Right lobe of liver (tissue), 6 donors: Measurements from ENCODE around the gene HDAC6. TPM values are rescaled to one million over a fixed set of nuclear protein-coding genes. Genes with fewer than 3 reads are reported as not detected.

ENCODE experiments used
- ATAC-seq, 4 donors: fragments of 200-7000 bp; cut with Tn5 transposase; one replicate each; pipeline ENCODE4 v1.9.1; 2020; ENCODE audit warnings: mild to moderate bottlenecking in 4 of 4, moderate library complexity in 4 of 4
- DNase-seq, 3 donors: peaks; one replicate each; pipeline ENCODE4 v3.0.0-alpha.2; 2020
- H3K27ac ChIP-seq, 3 donors: fragments of 200-600 bp; one replicate each; pipeline ENCODE4 v1.8.0; 2022
- H3K27me3 ChIP-seq, 2 donors: fragments of 200-600 bp; one replicate each; pipeline ENCODE4 v1.8.0; 2022
- H3K36me3 ChIP-seq, 4 donors: fragments of 200-600 bp; sonication (generic) in 1 of 4; one replicate each; pipeline versions ENCODE4 v1.5.1 to v1.8.0; 2017 to 2022; ENCODE audit warnings: control low read depth in 1 of 4
- H3K4me1 ChIP-seq, 4 donors: fragments of 200-600 bp; sonication (generic) in 1 of 4; one replicate each; pipeline versions ENCODE4 v1.5.1 to v1.8.0; 2017 to 2022; ENCODE audit warnings: control low read depth in 1 of 4
- H3K4me3 ChIP-seq, 3 donors: fragments of 200-600 bp; one replicate each; pipeline ENCODE4 v1.8.0; 2022
- H3K9me3 ChIP-seq, 4 donors: fragments of 200-600 bp; sonication (generic) in 1 of 4; one replicate each; pipeline versions ENCODE4 v1.5.1 to v1.8.0; 2017 to 2022; ENCODE audit warnings: control low read depth in 1 of 4
- POLR2A ChIP-seq: fragments of 450-650 bp; IDR thresholded peaks from one replicate; pipeline ENCODE4 v1.6.1; 2017; ENCODE audit warnings: antibody characterized with exemption, mild to moderate bottlenecking
- whole genome bisulfite sequencing: methylation state at CpG from one replicate; pipeline ENCODE4 v1.1.6; 2018; ENCODE audit warnings: low coverage, low lambda C conversion rate; ENCODE audit not compliant: insufficient coverage; ENCODE audit errors: missing lambda C conversion rate; 5-methylcytosine and 5-hydroxymethylcytosine counted together
- intact Hi-C, 2 donors: fragments of 100-400 bp; cut with DNase I; formaldehyde crosslinking; loops; one replicate each; pipeline versions ENCODE4 v1.11.2 to v1.14.1; 2022
- total RNA-seq, 6 experiments: library from RNA; depleted of rRNA in 2 of 6; stranded (reverse); fragments of >200 nt in 2 of 6; fragmentation: NEBNext Ultra II Directional in 3 of 6; extraction: Animal tissue kit (Norgen Biotek cat#: 25700) in 3 of 6; gene quantifications; one replicate each; pipeline versions ENCODE4 v1.1.0 to v1.2.4, GENCODE V29; 2016 to 2023
- TF ChIP-seq, protein P1 (sequence below), 4 donors: fragments of 200-600 bp in 3 of 4; fragments of 450-650 bp in 1 of 4; IDR thresholded peaks; one replicate each; pipeline versions ENCODE4 v1.5.1 to v1.8.0; 2016 to 2022; ENCODE audit warnings: antibody characterized with exemption in 4 of 4, mild to moderate bottlenecking in 2 of 4
- donor health status: DM: no; HTN: yes; CAD: no.
- donor health status: DM: no; HTN: no; CAD: no.
- donor health status: DM: no; HTN: no; CAD: no.
- donor health status: DM: no; HTN: yes; CAD: no.
- donor health status: DM: no; HTN: yes; CAD: no.

Gene HDAC6
- total RNA-seq, 6 experiments from 2014 or later: 84.4 to 173 (median 136) TPM

DNA sequence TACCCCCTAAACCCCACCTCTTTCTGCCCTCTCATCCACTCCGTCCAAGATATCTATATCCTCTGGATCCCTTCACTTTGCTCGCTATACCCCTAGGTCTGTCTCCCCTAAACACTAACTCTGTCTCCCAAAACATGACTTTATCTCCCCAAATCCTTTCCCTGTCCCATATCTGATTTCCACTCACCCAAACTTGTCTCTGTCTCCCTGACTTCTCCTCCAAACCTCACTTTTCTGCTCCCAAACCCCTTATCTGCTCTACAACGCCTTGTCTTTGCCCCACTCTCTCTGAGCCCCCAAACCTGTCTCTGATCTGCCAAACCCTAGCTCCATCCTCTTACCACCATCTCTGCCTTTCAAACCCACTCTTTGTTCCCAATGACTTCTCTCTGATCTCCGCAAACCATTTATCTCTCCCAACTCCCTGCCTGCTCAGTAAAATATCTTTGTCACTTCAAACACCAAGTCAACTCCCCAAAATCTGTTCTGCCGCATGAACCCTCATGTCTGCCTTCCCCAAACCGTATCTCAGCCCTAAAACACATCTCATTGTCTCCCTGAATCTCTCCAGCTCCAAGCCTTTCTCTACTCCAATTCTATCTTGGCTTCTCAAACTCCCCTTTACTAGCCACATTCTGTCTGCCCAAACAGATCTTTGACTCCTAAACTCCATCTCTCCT is 14.9 kb upstream of the HDAC6 start:
- no peak for TF ChIP-seq POLR2A
- TF ChIP-seq, protein P1, sequence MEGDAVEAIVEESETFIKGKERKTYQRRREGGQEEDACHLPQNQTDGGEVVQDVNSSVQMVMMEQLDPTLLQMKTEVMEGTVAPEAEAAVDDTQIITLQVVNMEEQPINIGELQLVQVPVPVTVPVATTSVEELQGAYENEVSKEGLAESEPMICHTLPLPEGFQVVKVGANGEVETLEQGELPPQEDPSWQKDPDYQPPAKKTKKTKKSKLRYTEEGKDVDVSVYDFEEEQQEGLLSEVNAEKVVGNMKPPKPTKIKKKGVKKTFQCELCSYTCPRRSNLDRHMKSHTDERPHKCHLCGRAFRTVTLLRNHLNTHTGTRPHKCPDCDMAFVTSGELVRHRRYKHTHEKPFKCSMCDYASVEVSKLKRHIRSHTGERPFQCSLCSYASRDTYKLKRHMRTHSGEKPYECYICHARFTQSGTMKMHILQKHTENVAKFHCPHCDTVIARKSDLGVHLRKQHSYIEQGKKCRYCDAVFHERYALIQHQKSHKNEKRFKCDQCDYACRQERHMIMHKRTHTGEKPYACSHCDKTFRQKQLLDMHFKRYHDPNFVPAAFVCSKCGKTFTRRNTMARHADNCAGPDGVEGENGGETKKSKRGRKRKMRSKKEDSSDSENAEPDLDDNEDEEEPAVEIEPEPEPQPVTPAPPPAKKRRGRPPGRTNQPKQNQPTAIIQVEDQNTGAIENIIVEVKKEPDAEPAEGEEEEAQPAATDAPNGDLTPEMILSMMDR (IDR thresholded peaks at IDR 0.05): no peak
- H3K27me3 ChIP-seq: no peaks in the 10 kb centered on the region

DNA sequence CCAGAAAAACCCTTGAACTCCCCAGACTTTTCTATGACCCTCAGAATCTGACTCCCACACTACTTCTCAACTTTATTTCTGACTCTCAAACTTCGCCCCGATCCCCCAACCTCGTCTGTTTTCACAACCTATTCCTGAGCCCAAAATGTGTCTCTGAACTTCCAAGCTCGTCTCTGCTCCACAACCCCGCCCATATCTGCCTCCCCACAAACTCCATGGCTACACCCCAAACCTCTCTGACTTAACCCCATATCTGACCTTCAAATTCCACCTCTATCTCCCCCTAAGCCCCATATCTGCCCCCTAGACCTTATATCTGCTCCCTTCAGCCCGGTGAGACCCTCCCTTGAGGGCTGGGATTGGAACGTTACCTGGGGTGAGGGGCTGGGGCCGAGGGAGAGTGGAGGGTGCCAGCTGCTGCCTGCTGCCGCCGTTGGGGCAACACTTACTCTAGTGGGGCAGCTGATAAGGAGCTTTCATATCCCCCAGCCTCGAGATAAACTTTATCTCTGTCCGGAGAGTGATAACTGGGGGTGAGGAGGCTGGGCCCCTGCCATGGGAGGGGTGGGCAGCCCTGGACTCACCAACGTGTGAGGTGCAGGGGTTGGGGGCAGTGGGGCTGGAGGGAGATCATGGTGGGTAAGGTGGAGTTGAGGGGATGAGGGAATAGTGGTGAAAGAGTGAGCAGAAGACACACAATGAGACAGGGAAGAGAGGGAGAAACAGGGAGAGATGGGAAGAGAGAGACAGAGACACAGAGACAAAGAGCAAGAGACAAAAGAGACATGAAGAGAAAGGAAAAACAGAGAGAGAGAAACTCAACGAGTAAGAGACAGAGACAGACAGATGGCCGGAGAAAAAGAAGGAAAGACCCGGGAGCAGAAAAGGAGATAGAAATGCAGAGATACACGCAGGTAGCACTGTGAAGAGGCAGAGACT is 14.1 kb upstream of the HDAC6 start:
- H3K4me3 ChIP-seq: no peak overlapping the region
- H3K27me3 ChIP-seq: no peaks in the 10 kb centered on the region
- no peaks in the 10 kb centered on the region for H3K4me1 ChIP-seq
- no peak for TF ChIP-seq POLR2A
- TF ChIP-seq, protein P1 (IDR thresholded peaks at IDR 0.05): no peak
- H3K27ac ChIP-seq: no peak overlapping the region
- WGBS: 45% methylated on average over 17 of the region's 17 CpGs
- intact Hi-C loops: no loop called here
- no peaks in the 10 kb centered on the region for H3K9me3 ChIP-seq
- H3K36me3 ChIP-seq: no peaks in the 10 kb centered on the region
- no peak for DNase-seq
- no peak for ATAC-seq

More for the DNA sequence above, 14.9 kb upstream of the HDAC6 start:
- H3K4me1 ChIP-seq: no peaks in the 10 kb centered on the region
- DNase-seq (no peak), ATAC-seq (no peak)
- intact Hi-C loops: no loop called here
- H3K27ac ChIP-seq: no peak overlapping the region
- no peaks in the 10 kb centered on the region for H3K36me3 ChIP-seq
- no peak overlapping the region for H3K4me3 ChIP-seq
- whole genome bisulfite sequencing: 42% methylated on average over 6 of the region's 6 CpGs
- H3K9me3 ChIP-seq: no peaks in the 10 kb centered on the region

DNA sequence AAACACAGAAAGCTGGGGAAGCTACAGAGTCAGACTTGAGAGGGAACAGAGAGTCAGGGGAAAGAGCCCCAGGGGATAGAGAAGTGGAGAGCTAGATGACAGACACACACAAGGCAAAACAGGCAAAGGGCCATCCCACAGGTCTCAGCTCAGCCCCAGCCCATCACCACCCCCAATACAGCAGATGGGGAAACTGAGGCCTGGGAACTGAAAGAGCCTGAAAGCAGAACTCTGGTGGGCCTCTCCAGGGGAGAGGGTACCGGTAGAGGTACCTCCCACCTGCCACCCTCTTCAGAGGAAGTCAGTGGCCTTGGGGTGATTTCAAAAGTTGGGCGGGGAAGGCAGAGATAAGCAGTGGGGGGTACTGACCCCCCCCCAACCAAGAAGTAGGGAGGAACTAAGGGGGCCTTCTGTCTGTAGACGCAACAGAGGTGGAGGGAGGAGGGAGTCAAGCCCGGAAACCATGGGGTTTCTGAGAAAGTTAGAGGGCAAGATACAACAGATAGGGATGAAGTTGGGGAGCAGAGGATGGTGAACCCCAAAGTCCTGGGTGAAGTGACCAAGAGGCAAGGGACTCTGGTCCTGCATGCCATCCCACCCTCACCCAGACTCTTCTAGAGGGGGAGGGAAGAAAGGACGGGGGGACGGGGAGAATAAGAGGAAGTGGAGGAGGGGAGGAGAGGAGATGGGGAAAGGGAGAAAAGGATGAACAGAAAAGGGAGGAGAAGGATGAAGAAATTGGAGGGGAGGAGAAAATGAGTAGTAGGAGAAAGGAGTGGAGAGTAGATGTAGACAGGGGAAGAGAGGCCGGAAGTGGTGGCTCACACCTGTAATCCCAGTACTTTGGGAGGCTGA is 12.3 kb upstream of the HDAC6 start:
- ATAC-seq: no peak
- TF ChIP-seq, protein P1 (IDR thresholded peaks at IDR 0.05): no peak
- TF ChIP-seq POLR2A: no peak
- Histone ChIP-seq H3K9me3 (no peaks in the 10 kb centered on the region), H3K27me3 (no peaks in the 10 kb centered on the region), H3K4me1 (no peaks in the 10 kb centered on the region), H3K27ac (no peak overlapping the region), H3K4me3 (no peak overlapping the region), H3K36me3 (no peaks in the 10 kb centered on the region)
- intact Hi-C loops: no loop called here
- 56% methylated on average over 7 of the region's 7 CpGs for WGBS
- DNase-seq: no peak

DNA sequence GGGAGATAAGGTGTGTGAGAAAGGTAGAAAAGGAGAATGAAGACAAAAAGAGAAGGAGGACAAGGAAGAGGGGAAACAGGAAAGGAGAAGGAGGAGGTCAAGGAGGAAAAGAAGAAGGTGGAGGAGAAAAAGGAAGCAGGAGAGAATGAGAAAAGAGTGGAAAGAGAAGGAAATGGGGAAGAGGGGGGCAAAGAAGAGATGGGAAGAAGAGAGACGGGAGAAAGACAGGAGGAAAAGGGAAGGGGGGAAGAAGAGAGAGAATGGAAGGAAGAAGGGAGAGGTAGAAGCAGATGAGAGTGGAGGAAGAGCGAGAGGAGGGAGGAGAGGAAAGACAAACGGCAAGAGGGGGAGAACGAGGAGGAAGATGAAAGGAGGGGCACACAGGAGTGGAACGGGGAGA is 11.4 kb upstream of the HDAC6 start:
- DNase-seq (no peak), ATAC-seq (no peak)
- Histone ChIP-seq H3K9me3 (no peaks in the 10 kb centered on the region), H3K27ac (no peak overlapping the region), H3K4me3 (no peak overlapping the region), H3K27me3 (no peaks in the 10 kb centered on the region), H3K4me1 (no peaks in the 10 kb centered on the region), H3K36me3 (no peaks in the 10 kb centered on the region)
- intact Hi-C loops: no loop called here
- no peak for TF ChIP-seq POLR2A
- TF ChIP-seq, protein P1 (IDR thresholded peaks at IDR 0.05): no peak
- WGBS: 55% methylated on average over 4 of the region's 5 CpGs
